Left cardiac atrium (tissue), 4 donors: ENCODE data around the gene GOLGA3. TPM values are rescaled to one million over a fixed set of nuclear protein-coding genes. Genes with fewer than 3 reads are reported as not detected.
"Not testable (repeated sequence)": the region's sequence is repeated elsewhere in the genome, so short reads cannot be mapped to it uniquely, and the experiment has no call there.

ENCODE experiments used
- ATAC-seq, 2 donors: fragments of 200-7000 bp; cut with Tn5 transposase; one replicate each; pipeline ENCODE4 v1.9.1; 2020; ENCODE audit warnings: mild to moderate bottlenecking in 2 of 2, moderate library complexity in 2 of 2
- DNase-seq: peaks from one replicate; pipeline ENCODE4 v3.0.0-alpha.2; 2020
- intact Hi-C, 2 donors: fragments of 100-400 bp; cut with DNase I; formaldehyde crosslinking; loops; one replicate each; pipeline versions ENCODE4 v1.14.1 to v1.15.1; 2022 to 2023
- long read RNA-seq: library from polyadenylated mRNA; unstranded; transcript quantifications from one replicate; pipeline ENCODE4 v2.0.0, GENCODE V29; 2021
- total RNA-seq, 2 donors: library from RNA; stranded (reverse); fragmentation: NEBNext Ultra II Directional; extraction: Animal tissue kit (Norgen Biotek cat#: 25700); gene quantifications; one replicate each; pipeline ENCODE4 v1.2.1, GENCODE V29; 2021
- donor health status: DM: no; HTN: yes; CAD: no.
- donor health status: DM: no; HTN: yes; CAD: no; lungs with severe emphysema.
- donor health status: DM: yes; HTN: yes; CAD: no.
- donor health status: Dilated cardiomyopathy.

Gene GOLGA3, protein sequence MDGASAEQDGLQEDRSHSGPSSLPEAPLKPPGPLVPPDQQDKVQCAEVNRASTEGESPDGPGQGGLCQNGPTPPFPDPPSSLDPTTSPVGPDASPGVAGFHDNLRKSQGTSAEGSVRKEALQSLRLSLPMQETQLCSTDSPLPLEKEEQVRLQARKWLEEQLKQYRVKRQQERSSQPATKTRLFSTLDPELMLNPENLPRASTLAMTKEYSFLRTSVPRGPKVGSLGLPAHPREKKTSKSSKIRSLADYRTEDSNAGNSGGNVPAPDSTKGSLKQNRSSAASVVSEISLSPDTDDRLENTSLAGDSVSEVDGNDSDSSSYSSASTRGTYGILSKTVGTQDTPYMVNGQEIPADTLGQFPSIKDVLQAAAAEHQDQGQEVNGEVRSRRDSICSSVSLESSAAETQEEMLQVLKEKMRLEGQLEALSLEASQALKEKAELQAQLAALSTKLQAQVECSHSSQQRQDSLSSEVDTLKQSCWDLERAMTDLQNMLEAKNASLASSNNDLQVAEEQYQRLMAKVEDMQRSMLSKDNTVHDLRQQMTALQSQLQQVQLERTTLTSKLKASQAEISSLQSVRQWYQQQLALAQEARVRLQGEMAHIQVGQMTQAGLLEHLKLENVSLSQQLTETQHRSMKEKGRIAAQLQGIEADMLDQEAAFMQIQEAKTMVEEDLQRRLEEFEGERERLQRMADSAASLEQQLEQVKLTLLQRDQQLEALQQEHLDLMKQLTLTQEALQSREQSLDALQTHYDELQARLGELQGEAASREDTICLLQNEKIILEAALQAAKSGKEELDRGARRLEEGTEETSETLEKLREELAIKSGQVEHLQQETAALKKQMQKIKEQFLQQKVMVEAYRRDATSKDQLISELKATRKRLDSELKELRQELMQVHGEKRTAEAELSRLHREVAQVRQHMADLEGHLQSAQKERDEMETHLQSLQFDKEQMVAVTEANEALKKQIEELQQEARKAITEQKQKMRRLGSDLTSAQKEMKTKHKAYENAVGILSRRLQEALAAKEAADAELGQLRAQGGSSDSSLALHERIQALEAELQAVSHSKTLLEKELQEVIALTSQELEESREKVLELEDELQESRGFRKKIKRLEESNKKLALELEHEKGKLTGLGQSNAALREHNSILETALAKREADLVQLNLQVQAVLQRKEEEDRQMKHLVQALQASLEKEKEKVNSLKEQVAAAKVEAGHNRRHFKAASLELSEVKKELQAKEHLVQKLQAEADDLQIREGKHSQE (N-terminal part only)
- 10 to 100 TPM; 37.9 to 50.3 TPM for total RNA-seq
- long read RNA-seq, partial matches to known transcripts, result 9 of 13 reads
- long read RNA-seq, other reads (novel, unspliced or antisense), result 4 of 13 reads

- ATAC-seq (peak; percentile 97 to 98), DNase-seq (peak; percentile 95)
- intact Hi-C loops, result no loop called here
Observed at GRCh38 chr12:132828706-132829534, at the start of gene GOLGA3. Gene GOLGA3, minus strand, starts transcription at chr12:132828869. Its CDS starts 6,741 bp downstream, at chr12:132822128.

DNA sequence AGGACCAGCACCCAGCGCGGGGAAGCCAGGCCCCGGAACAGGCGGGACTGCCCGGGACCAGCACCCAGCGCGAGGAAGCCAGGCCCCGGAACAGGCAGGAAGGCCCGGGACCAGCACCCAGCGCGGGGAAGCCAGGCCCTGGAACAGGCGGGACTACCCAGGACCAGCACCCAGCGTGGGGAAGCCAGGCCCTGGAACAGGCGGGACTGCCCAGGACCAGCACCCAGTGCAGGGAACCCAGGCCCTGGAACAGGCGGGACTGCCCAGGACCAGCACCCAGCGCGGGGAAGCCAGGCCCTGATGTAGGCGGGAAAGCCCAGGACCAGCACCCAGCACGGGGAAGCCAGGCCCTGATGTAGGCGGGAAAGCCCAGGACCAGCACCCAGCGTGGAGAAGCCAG is 46.0 kb upstream of the GOLGA3 start:
- ATAC-seq, intact Hi-C loops, DNase-seq: not testable (repeated sequence)

- intact Hi-C loops, result no loop called here
- DNase-seq, result no peak
- no peak for ATAC-seq
Observed at GRCh38 chr12:132874175-132874574, 45.5 kb upstream of the GOLGA3 start.

DNA sequence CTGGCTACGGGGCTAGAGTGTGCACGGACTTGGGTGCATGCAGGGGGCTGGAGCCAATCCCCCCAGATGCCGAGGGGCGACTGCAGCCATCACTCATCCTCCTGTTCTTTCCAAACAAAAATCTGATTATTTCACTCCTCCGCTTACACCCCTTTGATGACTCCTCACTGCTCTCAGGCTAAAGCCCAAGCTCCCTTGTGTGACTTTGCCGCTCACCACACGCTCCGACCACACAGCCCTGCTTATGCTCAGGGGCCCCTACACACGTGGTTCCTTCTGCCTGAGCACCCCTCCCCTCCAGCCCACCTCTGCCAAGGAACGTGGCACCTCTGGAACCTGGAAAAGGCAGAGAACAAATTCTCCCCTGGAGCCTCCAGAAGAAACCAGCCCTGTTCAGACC is 45.1 kb upstream of the GOLGA3 start:
- DNase-seq (no peak), ATAC-seq (no peak)
- intact Hi-C loops, result no loop called here

- intact Hi-C loops, result no loop called here
- ATAC-seq (no peak), DNase-seq (no peak)
Observed at GRCh38 chr12:132872975-132873421, 44.3 kb upstream of the GOLGA3 start.

DNA sequence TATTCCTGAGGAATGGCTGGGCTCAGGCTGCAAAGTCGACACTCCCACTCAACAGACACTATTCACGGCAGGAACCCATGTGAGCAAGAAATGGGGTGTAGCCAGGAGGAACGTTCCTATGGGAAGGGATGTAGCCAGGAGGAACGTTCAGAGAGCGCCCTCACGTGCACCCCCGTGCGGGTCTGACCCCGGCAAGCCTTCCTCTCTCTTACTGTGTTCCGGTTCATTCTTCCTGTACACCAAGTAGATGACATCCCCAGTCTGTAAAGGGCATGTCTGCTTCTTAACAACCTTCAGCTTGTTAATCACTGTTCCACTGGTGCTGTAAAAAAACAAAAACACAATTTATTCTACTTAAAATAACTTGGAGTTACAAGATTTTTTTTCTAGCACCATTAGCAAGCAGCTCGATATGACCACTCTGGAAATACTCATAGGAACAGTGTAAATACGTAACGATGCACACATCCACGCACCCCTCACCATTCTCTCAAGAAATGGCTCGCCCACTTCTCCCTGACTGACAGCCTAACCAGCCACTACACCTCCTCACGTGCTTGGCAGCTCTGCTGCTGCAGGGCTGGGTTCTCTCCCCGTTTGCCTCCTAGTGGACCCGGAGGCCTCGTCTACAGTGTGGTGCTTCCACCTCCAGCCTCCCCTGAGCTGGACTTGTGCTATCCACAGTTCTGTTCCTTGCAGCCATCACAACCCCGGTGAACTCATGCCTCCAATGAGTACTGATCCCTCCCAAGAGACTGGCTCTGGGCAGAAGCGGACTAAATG is 43.6 kb upstream of the GOLGA3 start:
- intact Hi-C loops, result no loop called here
- ATAC-seq (no peak), DNase-seq (no peak)

DNA sequence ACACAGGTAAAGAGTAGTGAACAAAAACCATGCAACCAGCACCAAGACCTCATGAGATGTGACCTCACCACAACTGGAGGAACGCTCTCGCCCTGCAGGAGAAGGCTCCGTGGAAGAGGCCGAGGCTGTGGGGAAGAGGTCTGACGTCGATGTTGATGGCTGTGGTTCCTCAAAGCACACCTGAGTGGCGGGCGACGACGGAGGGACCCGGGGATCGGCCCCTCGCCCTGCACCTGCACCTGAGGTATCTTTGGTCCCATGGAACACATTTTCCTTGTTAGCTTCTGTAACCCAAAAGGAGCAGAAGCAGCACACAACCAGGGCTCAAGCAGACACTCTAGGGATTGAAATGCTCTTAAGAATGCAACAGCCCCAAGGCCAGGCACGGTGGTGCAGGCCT is 40.9 kb upstream of the GOLGA3 start:
- intact Hi-C loops, result no loop called here
- ATAC-seq (no peak), DNase-seq (no peak)

GRCh38 chr12:132866251-132866828 is 37.7 kb upstream of the GOLGA3 start:
- ATAC-seq (no peak), DNase-seq (no peak)
- intact Hi-C loops, result no loop called here

DNA sequence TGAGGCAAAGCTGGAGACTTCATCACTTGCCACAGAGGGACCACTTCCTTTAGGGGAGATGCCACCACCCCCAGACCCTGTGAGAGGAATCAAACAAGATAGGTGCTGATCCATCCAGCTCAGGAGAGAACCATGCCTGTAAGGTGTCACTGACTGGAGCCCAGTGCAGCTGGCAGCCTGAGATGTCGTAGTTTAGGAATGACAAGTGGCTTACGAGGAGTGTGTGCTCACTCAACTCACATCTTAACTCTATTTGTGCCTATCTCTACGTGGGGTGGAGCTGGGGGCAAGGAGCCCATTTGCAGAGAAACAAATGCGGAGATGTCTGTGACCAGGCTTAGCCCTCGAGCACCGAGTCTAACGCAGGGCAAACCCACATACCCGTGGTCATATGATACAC is 32.9 kb upstream of the GOLGA3 start:
- intact Hi-C loops, result no loop called here
- DNase-seq (no peak), ATAC-seq (no peak)

DNA sequence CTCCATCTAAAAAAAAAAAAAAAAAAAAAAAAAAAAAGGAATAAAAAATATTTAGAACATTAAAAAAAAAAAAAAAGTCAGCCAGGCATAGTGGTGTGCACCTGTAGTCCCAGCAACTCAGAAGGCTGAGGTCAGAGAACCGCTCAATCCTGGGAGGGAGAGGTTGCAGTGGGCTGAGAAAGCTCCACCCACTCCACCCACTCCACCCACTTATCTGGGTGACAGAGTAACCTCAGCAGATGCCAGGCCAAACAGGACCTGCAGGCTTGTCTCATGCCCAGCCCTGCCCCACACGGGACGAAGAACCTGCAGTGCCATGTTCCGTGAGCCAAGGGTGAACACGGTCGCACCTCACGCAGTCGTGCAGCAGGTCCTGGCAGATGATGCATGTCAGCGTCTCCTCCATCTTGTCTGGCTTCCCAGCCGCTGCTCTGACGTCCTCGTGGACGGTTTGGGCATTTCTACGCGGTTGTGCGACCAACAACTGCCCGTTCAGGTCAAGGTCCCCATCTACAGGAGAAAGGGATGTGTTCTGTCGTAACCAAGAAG is 30.1 kb upstream of the GOLGA3 start:
- intact Hi-C loops, result no loop called here
- DNase-seq (no peak), ATAC-seq (peak in 1 of 2 donors; percentile 33)

DNA sequence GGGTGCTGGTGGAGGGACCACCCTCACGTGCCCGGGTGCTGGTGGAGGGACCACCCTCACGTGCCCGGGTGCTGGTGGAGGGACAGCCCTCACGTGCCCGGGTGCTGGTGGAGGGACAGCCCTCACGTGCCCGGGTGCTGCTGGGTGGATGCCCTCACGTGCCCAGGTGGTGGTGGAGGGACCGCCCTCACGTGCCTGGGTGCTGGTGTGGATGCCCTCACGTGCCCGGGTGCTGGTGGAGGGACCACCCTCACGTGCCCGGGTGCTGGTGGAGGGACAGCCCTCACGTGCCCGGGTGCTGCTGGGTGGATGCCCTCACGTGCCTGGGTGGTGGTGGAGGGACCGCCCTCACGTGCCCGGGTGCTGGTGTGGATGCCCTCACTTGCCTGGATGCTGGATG is 28.4 kb upstream of the GOLGA3 start:
- ATAC-seq, DNase-seq, intact Hi-C loops: not testable (repeated sequence)

DNA sequence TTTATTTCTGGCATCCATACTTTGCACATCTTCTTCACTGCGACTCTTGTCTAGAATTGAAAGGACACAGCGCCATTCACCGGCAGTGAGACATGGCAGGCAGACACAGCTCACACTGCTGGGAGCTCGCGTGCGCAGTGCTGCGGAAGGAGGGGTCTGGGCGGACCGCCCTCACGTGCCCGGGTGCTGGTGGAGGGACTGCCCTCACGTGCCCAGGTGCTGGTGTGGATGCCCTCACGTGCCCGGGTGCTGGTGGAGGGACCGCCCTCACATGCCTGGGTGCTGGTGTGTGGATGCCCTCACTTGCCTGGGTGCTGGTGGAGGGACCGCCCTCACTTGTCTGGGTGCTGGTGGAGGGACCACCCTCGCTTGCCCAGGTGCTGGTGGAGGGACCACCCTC is 27.9 kb upstream of the GOLGA3 start:
- DNase-seq (no peak), ATAC-seq (no peak)
- intact Hi-C loops, result no loop called here

- intact Hi-C loops, DNase-seq, ATAC-seq: not testable (repeated sequence)
Observed at GRCh38 chr12:132855211-132855610, 26.5 kb upstream of the GOLGA3 start.

- DNase-seq (no peak), ATAC-seq (peak in 1 of 2 donors; percentile 10)
- intact Hi-C loops, result no loop called here
Observed at GRCh38 chr12:132853285-132854092, 24.8 kb upstream of the GOLGA3 start.

DNA sequence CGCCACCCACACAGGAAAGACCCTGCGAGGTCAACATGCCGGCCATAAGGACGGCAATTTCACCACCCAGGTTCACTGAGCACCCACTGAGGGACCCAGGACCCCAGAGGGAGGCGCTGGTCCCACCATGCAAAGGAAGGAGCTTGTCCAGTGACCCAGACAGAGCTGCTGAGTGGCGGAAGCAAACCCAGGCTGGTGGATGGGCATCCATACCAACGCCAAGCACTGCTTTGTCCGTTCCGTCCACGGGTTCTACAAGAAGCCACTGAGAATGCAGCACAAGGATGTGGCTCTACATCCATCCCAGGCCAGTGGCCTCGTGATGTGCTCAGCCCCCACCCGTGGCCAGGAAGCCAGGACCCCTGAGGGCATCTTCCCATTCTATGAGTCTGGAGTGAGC is 23.8 kb upstream of the GOLGA3 start:
- DNase-seq (no peak), ATAC-seq (no peak)
- intact Hi-C loops, result no loop called here

- DNase-seq, result no peak
- no peak for ATAC-seq
- intact Hi-C loops, result no loop called here
Observed at GRCh38 chr12:132851465-132851864, 22.8 kb upstream of the GOLGA3 start.
